GM13977 (cell line): ENCODE results near the gene SPATA31A3.
"Not testable (repeated sequence)": the region's sequence is repeated elsewhere in the genome, so short reads cannot be mapped to it uniquely, and the experiment has no call there.

Source experiments
- DNase-seq: peaks from one replicate; pipeline ENCODE4 v3.0.0; 2012; ENCODE audit warnings: low spot score
- in situ Hi-C: fragments of 300-500 bp; cut with MboI; formaldehyde crosslinking; loops from one replicate; pipeline ENCODE4 v1.12.0; 2022; ENCODE audit warnings: low sequenced_read_pairs, low pct_unique_long_range_greater_than_20kb, mixed read lengths, inconsistent platforms; ENCODE audit not compliant: unreplicated experiment

SPATA31A3 gene

DNA sequence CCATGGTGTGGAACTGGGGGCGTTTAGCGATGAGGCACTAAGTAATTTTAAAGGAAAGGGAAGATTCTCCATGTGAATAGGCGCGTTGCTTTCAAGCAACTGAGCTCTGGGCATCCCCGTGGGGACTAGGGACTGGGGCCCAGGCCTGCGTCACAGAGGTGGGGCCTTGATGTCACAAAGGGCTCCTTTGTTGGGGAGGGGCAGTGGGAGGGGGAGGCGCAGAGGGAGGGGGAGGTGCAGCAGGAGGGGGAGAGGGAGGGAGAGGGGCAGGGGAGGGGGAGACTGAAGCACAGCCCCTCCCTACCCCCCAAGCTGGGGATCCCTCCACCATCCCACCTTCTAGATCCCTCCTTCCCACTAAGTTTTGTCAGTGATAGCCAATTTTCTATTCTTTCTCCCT is at the start of gene SPATA31A3:
Gene SPATA31A3, minus strand, starts transcription at position 101 of the 400 bp plus-strand sequence. Its CDS starts 29 bp downstream, at position 72.
- DNase-seq, in situ Hi-C loops: not testable (repeated sequence)

GRCh38 chr9:66952576-66952975 is 39.8 kb downstream of the SPATA31A3 start:
- in situ Hi-C loops, DNase-seq: not testable (repeated sequence)

GRCh38 chr9:66942400-66943155 is 49.8 kb downstream of the SPATA31A3 start:
- in situ Hi-C loops, DNase-seq: not testable (repeated sequence)

- DNase-seq, in situ Hi-C loops: not testable (repeated sequence)
These were observed 52.2 kb downstream of the SPATA31A3 start for GRCh38 chr9:66939878-66940830.

- in situ Hi-C loops: not testable (repeated sequence)
These were observed 54.0 kb downstream of the SPATA31A3 start for GRCh38 chr9:66938322-66938721.

DNA sequence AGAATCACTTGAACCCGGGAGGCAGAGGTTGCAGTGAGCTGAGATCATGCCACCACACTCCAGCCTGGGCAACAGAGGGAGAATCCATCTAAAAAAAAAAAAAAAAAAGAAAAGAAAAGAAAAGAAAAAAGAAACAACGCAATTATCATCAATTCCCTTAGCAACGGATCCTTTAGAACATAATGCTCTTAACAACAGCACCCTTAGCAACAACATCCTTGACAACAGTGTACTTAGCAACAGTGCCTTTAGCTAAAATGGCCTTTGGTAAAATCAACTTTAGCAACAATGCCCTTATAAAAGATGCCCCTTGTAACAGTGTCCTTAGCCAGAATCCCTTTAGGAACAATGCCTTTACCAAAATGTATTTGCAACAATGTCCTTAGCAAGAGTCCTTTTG is 54.7 kb downstream of the SPATA31A3 start:
- DNase-seq, in situ Hi-C loops: not testable (repeated sequence)

More at GRCh38 chr9:66938322-66938721, 54.0 kb downstream of the SPATA31A3 start:
- not testable (repeated sequence) for DNase-seq
